Measurements from ENCODE around the gene DHX30. TPM values are rescaled to one million over a fixed set of nuclear protein-coding genes. Genes with fewer than 3 reads are reported as not detected.

The DHX30 gene
- total and polyA plus RNA-seq, 9 of the 15 experiments (the other 6 are each of a cell fraction or from before 2014, with no cell fraction given): 12.3 to 158 (median 79.0) TPM

DNA sequence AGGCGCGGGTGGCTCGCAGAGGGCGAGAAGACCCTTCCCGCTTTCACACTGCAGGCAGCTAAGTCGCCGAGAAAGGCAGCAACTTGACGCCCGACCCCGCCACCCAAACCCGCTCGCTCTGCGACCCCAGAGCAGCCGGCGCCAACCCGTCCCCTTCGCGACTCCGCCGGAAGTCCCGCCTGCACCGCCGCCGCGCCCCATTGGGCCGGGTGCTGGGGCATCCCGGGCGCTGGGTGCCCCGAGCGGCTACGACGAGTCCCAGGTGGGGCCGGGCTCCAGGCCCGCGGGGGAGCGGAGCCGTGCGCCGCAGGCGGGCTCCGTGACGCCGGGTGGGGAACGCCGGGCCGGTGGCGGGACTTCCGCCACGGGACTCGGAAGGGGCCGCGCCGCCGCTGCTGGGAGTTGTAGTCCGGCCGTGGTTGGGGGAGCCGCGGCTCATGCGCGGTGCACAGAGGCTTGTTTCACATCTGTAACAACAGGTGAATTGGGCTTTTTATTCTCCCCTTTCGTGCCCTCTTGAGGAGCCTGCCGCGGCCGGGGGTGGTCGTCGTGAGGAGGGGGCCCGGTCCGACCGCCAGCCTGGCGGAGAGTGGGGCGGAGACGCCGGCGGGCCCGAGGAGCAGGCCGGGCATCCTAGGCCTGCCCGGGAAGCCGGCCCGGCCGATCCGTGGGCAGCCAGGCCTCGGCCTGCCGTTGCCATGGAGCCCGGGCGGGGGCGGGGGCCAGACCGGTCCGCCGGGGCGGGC is at the start of gene DHX30 (continued):
- TF ChIP-seq MXD1 (CRISPR knock-in tag; IDR thresholded peaks at IDR 0.05; ENCODE audit: borderline replicate concordance, poor library complexity, severe bottlenecking) (no peak), HOXB6 (CRISPR knock-in tag; IDR thresholded peaks at IDR 0.05; ENCODE audit: borderline replicate concordance) (no peak), NFIC (IDR thresholded peaks at IDR 0.05) (0 out of 2 replicates have a peak, but pooled peaks have one; percentile 14), PTTG1 (tag; IDR thresholded peaks at IDR 0.05; ENCODE audit: low read depth) (no peak), BHLHE40 (IDR thresholded peaks at IDR 0.05; ENCODE audit: low read length) (peak; percentile 73), CHCHD3 (CRISPR knock-in tag; IDR thresholded peaks at IDR 0.05) (no peak), E2F4 (CRISPR knock-in tag; IDR thresholded peaks at IDR 0.05; ENCODE audit: low read depth) (no peak), SIN3B (IDR thresholded peaks at IDR 0.05; ENCODE audit: low read depth) (peak; percentile 73), NFXL1 (CRISPR knock-in tag; IDR thresholded peaks at IDR 0.05) (no peak), ZNF431 (CRISPR knock-in tag; IDR thresholded peaks at IDR 0.05) (0 out of 2 replicates have a peak, but pooled peaks have one; percentile 20), EP400 (IDR thresholded peaks at IDR 0.05) (peak; percentile 40; the same call in 1 of the 2 replicates), NR3C1 (CRISPR knock-in tag; IDR thresholded peaks at IDR 0.05) (peak; percentile 49; the same call in 1 of the 2 replicates), MYC (IDR thresholded peaks at IDR 0.05; ENCODE audit: low read depth, low read length) (peak; percentile 58), MYC (CRISPR knock-in tag; IDR thresholded peaks at IDR 0.05; ENCODE audit: borderline replicate concordance, low read depth) (no peak), CXXC5 (CRISPR knock-in tag; IDR thresholded peaks at IDR 0.05) (peak; percentile 95), NCOA2 (IDR thresholded peaks at IDR 0.05; ENCODE audit: partially characterized antibody in 2 of 2) (no peak), GTF2A2 (tag; IDR thresholded peaks at IDR 0.05) (no peak), ZNF274 (IDR thresholded peaks at IDR 0.05; ENCODE audit: borderline replicate concordance, low read depth, low read length) (no peak), HDAC2 (IDR thresholded peaks at IDR 0.05) (no peak), BCL6 (CRISPR knock-in tag; IDR thresholded peaks at IDR 0.05) (no peak)
- TF ChIP-seq, protein P1, sequence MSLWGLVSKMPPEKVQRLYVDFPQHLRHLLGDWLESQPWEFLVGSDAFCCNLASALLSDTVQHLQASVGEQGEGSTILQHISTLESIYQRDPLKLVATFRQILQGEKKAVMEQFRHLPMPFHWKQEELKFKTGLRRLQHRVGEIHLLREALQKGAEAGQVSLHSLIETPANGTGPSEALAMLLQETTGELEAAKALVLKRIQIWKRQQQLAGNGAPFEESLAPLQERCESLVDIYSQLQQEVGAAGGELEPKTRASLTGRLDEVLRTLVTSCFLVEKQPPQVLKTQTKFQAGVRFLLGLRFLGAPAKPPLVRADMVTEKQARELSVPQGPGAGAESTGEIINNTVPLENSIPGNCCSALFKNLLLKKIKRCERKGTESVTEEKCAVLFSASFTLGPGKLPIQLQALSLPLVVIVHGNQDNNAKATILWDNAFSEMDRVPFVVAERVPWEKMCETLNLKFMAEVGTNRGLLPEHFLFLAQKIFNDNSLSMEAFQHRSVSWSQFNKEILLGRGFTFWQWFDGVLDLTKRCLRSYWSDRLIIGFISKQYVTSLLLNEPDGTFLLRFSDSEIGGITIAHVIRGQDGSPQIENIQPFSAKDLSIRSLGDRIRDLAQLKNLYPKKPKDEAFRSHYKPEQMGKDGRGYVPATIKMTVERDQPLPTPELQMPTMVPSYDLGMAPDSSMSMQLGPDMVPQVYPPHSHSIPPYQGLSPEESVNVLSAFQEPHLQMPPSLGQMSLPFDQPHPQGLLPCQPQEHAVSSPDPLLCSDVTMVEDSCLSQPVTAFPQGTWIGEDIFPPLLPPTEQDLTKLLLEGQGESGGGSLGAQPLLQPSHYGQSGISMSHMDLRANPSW (CRISPR knock-in tag; IDR thresholded peaks at IDR 0.05): peak; percentile 26; the same call in 1 of the 2 replicates
- TF ChIP-seq, protein P2, sequence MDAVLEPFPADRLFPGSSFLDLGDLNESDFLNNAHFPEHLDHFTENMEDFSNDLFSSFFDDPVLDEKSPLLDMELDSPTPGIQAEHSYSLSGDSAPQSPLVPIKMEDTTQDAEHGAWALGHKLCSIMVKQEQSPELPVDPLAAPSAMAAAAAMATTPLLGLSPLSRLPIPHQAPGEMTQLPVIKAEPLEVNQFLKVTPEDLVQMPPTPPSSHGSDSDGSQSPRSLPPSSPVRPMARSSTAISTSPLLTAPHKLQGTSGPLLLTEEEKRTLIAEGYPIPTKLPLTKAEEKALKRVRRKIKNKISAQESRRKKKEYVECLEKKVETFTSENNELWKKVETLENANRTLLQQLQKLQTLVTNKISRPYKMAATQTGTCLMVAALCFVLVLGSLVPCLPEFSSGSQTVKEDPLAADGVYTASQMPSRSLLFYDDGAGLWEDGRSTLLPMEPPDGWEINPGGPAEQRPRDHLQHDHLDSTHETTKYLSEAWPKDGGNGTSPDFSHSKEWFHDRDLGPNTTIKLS (IDR thresholded peaks at IDR 0.05; ENCODE audit: borderline replicate concordance, low read depth): peak; percentile 92
- TF ChIP-seq, protein P3, sequence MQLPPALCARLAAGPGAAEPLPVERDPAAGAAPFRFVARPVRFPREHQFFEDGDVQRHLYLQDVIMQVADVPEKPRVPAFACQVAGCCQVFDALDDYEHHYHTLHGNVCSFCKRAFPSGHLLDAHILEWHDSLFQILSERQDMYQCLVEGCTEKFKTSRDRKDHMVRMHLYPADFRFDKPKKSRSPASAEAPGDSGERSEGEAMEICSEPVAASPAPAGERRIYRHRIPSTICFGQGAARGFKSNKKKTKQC (CRISPR knock-in tag; IDR thresholded peaks at IDR 0.05): peak; percentile 78; the same call in 1 of the 2 replicates
